KBM-7 (cell line): ENCODE data around the gene HOMER1.

Experiments
- DNase-seq: peaks from one replicate; pipeline ENCODE4 v3.0.0-alpha.2; 2015
- in situ Hi-C: fragments of 300-500 bp; cut with MboI; formaldehyde crosslinking; loops from 2 replicates; pipeline ENCODE4 v1.14.3; 2020; ENCODE audit warnings: low sequenced_read_pairs, low pct_unique_long_range_greater_than_20kb, mixed read lengths

The HOMER1 gene

DNA sequence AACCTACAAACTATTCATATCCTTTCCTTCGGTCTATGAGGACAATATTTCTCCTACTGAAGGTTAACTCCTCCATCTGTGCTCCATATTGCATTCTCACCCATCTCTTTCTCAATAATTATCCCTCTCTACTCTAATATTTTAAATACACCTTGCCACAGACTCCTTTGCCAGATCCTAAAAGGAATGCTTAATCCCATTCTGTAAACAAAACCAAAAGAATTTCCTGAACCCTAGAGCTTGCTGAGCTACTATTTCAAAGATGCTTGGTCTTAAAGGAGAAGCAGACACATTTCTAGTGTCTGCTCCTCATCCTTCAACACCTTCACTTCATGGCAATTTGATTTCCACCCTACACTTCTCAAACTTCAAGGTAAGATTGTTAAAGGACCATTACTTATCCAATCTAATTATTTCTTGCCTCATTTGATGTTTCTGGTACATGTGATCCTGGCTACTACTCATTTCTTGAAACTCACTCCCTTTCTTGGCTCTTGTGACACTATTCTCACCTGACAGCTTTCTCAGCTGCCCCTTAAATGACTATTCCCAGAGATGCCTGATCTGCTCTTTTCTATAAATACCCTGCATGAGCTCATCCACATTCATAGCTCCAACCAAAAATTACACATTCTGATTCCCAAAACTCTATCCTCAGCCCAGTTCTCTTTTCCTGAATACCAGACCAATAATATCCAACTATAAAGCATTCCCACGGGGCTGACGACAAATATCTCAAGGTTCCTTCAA lies 20.2 kb downstream of the HOMER1 start:
- in situ Hi-C loops: no loop called here
- no peak for DNase-seq

DNA sequence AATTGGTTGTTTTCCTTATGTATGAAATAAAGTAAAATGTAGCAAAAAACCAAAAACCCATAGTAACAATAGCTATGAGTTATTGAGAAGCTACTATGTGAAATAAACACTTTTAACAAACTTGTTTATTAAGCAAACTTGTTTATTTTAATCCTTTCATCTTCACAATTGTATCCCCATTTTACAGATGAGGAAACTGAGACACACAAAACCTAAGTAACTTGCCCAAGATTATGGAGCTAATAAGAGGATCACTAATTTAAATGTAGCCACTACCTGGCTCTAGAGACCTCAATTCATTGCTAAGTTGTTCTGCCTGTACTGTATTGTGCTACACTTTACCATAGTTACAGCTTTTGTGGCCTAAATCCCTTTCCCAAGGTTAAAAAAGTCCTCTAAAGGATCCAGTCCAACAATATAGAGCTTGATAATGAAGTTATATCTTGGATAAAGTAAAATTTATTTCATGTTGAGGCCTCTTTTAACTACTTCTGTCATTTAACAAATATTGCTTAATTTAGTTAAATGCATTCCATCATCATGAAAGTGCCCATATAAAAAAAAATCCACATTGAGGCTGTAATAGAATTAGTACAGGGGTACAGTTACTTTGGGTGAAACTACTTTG lies 22.1 kb downstream of the HOMER1 start:
- in situ Hi-C loops: no loop called here
- no peak for DNase-seq

DNA sequence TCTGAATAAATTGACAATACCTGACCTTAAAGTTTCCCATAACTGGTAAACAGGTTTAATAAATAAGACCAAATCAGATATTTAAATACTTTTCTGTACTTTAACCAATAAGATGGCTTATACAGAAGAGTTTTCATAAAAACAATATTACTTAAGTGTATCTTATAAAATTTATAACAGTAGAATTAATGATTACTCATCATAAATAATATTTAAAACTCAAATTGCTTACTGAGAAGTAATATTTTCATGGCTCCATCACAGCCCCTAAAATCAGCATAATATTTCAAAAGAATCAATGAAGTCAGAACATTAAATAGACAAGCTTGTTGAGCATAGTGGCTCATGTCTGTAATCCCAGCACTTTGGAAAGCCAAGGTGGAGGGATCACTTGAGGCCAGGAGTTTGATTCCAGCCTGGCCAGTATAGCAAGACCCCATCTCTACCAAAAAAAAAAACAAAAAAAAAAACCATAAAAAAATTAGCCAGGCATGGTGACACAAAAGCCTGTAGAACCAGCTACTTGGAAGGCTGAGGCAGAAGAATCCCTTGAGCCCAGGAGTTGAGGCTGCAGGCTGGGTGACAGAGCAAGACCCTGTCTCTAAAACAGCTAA lies 23.5 kb downstream of the HOMER1 start:
- in situ Hi-C loops: no loop called here
- DNase-seq: no peak

- in situ Hi-C loops: no loop called here
- DNase-seq: no peak
These were observed 24.2 kb downstream of the HOMER1 start for GRCh38 chr5:79489773-79490172.

DNA sequence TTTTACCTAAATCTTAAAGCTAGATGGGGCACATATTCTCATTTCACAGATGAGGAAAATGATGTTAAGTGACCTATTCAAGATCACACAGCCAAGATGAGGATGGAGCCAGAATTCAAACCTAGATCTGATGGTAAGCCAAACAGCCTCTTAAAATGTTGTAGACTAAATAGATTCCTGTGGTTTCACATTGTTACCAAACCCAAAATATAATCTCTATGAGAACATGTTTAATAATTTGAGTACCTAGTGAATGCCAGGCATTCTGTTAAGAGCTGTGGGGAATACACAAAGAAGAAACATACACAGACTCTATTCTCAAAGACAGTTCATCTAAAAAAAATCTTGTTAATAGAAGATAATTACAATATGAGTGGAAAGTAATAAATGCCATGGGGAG lies 25.2 kb downstream of the HOMER1 start:
- DNase-seq: no peak
- in situ Hi-C loops: no loop called here

GRCh38 chr5:79488058-79488457 lies 25.9 kb downstream of the HOMER1 start:
- no peak for DNase-seq
- in situ Hi-C loops: no loop called here

DNA sequence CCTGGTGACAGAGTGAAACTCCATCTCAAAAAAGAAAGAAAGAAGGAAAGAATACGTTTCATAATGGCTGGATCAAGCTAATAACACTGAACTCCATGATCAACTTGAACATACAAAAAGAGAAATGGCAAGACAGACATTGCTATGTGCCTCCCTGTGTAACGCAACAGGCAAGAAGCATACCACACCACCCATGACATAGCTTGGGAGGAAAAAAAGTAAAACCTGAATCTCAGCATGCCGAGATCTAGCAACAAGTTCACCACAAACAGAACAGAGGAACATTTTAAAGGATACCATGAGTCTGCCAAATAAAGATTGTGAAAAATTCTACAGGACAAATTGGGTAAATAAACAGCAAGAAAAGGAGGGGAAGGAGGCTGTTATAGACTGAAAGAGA lies 26.7 kb downstream of the HOMER1 start:
- in situ Hi-C loops: no loop called here
- no peak for DNase-seq

DNA sequence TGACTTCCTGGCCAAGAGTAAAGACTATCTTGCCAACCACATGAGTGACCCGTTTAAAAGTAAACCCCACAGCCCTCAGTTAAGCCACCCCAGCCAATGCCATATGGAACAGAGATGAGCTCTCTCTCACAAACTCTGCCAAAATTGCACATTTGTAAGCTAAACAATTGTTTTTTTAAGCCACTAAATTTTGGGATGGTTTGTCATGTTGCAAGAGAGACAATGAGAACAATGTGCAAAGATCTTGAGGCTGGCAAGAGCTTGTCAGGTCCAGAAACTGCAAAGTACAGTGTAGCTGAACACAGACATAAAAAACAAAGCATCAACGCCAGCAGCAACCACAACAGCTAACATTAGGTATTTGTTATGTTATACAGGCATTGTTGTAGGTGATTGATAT lies 27.8 kb downstream of the HOMER1 start:
- in situ Hi-C loops: no loop called here
- DNase-seq: no peak

DNA sequence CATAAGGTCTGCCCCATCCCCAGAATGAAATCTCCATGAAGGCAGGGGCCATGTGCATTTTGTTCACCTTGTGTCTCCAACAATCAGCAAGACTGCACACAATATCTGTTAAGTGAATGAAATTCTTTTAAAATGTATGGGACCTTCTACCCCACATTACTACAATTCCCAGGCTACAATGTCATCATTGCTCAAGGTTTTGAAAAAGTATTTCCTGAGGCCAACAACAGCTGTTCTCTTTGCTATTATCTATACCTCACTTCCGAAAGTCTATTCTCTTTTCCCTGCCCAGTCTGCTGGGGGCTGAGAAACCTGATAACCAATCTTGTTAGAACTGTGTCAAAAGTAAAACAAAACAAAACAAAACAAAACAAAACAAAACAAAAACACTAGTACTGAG lies 29.2 kb downstream of the HOMER1 start:
- in situ Hi-C loops: no loop called here
- DNase-seq: no peak

- in situ Hi-C loops: no loop called here
- no peak for DNase-seq
These were observed 32.4 kb downstream of the HOMER1 start for GRCh38 chr5:79481574-79481973.

GRCh38 chr5:79480991-79481390 lies 32.9 kb downstream of the HOMER1 start:
- no peak for DNase-seq
- in situ Hi-C loops: no loop called here

- in situ Hi-C loops: no loop called here
- peak; percentile 9 for DNase-seq
These were observed 38.8 kb downstream of the HOMER1 start for GRCh38 chr5:79475152-79475466.

- no peak for DNase-seq
- in situ Hi-C loops: loop anchor here (25.0 kb wide), 2 partner anchors 337 to 462 kb away; no protein-coding TSS in a partner anchor
These were observed 39.4 kb downstream of the HOMER1 start for GRCh38 chr5:79474367-79475151.

- no peak for DNase-seq
- in situ Hi-C loops: loop anchor here (25.0 kb wide), 2 partner anchors 334 to 459 kb away; no protein-coding TSS in a partner anchor
These were observed 42.4 kb downstream of the HOMER1 start for GRCh38 chr5:79471556-79471955.

DNA sequence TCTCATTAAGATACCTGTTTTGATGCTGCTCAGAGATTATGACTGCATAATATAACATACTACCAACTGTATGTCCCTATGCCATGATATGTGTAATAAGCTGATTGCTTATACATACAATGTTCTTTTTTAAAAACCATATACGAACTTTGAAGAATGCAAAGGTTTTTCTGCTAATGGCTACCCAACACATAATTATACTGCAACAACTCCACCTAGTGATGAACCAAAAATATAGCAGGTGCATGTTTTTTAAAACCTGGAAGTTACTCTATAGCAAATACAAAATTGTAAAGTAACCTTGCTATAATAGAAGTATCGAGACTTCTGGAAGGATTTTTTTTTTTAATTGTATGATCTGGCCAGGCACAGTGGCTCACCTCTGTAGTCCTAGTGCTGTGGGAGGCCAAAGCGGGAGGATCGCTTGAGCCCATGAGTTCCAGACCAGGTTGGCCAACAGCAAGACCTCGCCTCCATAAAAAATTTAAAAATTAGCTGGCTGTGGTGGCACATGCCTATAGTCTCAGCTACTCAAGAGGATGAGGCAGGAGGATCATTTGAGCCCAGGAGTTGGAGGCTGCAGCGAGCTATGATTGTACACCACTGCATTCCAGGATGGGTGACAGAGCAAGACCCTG lies 49.1 kb downstream of the HOMER1 start:
- peak; percentile 43 for DNase-seq
- in situ Hi-C loops: loop anchor here (25.0 kb wide), 2 partner anchors 328 to 453 kb away; no protein-coding TSS in a partner anchor

GRCh38 chr5:79464278-79464677 lies 49.7 kb downstream of the HOMER1 start:
- in situ Hi-C loops: loop anchor here (25.0 kb wide), 2 partner anchors 327 to 452 kb away; no protein-coding TSS in a partner anchor
- no peak for DNase-seq

GRCh38 chr5:79459626-79460025 lies 54.3 kb downstream of the HOMER1 start:
- no peak for DNase-seq
- in situ Hi-C loops: loop anchor here (25.0 kb wide), 2 partner anchors 322 to 447 kb away; no protein-coding TSS in a partner anchor

- no peak for DNase-seq
- in situ Hi-C loops: loop anchor here (25.0 kb wide), 2 partner anchors 320 to 445 kb away; no protein-coding TSS in a partner anchor
These were observed 56.9 kb downstream of the HOMER1 start for GRCh38 chr5:79456890-79457583.
